ENCODE results near the gene ROCK2. TPM values are rescaled to one million over a fixed set of nuclear protein-coding genes. Genes with fewer than 3 reads are reported as not detected.

Gene ROCK2
- polyA plus RNA-seq, 1 donor (not counting 4 experiments of a cell fraction or from before 2014, with no cell fraction given), result 12.6 TPM

GRCh38 chr2:11281186-11281585 is 63.2 kb downstream of the ROCK2 start:
- peaks cover 5 to 6% of the 10 kb centered on the region in 2 experiments for H3K36me3 ChIP-seq (ENCODE audit: control insufficient read depth in 2 of 2, extremely low read depth in 1 of 2, insufficient read depth in 2 of 2, low read length in 2 of 2)
- no peak overlapping the region for H3K27ac ChIP-seq (ENCODE audit: control insufficient read depth, insufficient read depth, low read length)
- dilution Hi-C loops (cut with MboI; ENCODE audit: extremely low pct_ligation_motif_present, low sequenced_read_pairs), result no loop called here
- no peak for FAIRE-seq
- no peaks in the 10 kb centered on the region for H3K9me1 ChIP-seq (ENCODE audit: control insufficient read depth, extremely low read depth, insufficient read depth, low read length)
- no peaks in the 10 kb centered on the region for H3K4me1 ChIP-seq (ENCODE audit: control insufficient read depth, extremely low read depth, insufficient read depth, low read length)
- no peak overlapping the region for H2AFZ ChIP-seq (ENCODE audit: control insufficient read depth, low read length)
- no peaks in the 10 kb centered on the region for H4K20me1 ChIP-seq (ENCODE audit: control insufficient read depth, extremely low read depth, insufficient read depth, low read length)
- H3K4me2 ChIP-seq (ENCODE audit: control insufficient read depth, extremely low read depth, insufficient read depth, low read depth, low read length), result no peak overlapping the region
- no peaks in the 10 kb centered on the region for H3K9me3 ChIP-seq (ENCODE audit: control insufficient read depth, low read depth, low read length)
- DNase-seq (ENCODE audit: low read depth, low spot score), result no peak
- no peak overlapping the region for H3K4me3 ChIP-seq (ENCODE audit: control insufficient read depth in 2 of 3, extremely low read depth in 1 of 3, insufficient read depth in 2 of 3, low read depth in 1 of 3, low read length in 3 of 3)
- peaks cover 15% of the 10 kb centered on the region for H3K79me2 ChIP-seq (ENCODE audit: control insufficient read depth, insufficient read depth, low read length)
- H3K27me3 ChIP-seq (ENCODE audit: control insufficient read depth, extremely low read depth, insufficient read depth, low read length), result no peaks in the 10 kb centered on the region
- H3K9ac ChIP-seq (ENCODE audit: control insufficient read depth, extremely low read depth, insufficient read depth, low read length), result no peak overlapping the region
- TF ChIP-seq EZH2 (IDR thresholded peaks at IDR 0.05; ENCODE audit: low read length), result no peak
- TF ChIP-seq, protein P1, sequence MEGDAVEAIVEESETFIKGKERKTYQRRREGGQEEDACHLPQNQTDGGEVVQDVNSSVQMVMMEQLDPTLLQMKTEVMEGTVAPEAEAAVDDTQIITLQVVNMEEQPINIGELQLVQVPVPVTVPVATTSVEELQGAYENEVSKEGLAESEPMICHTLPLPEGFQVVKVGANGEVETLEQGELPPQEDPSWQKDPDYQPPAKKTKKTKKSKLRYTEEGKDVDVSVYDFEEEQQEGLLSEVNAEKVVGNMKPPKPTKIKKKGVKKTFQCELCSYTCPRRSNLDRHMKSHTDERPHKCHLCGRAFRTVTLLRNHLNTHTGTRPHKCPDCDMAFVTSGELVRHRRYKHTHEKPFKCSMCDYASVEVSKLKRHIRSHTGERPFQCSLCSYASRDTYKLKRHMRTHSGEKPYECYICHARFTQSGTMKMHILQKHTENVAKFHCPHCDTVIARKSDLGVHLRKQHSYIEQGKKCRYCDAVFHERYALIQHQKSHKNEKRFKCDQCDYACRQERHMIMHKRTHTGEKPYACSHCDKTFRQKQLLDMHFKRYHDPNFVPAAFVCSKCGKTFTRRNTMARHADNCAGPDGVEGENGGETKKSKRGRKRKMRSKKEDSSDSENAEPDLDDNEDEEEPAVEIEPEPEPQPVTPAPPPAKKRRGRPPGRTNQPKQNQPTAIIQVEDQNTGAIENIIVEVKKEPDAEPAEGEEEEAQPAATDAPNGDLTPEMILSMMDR (optimal IDR thresholded peaks at IDR 0.05 in 1 of 3, IDR thresholded peaks at IDR 0.05 in 1 of 3, conservative IDR thresholded peaks at IDR 0.05 in 1 of 3; ENCODE audit: extremely low read depth in 1 of 3, insufficient read depth in 2 of 3, low read length in 3 of 3), result no peak

DNA sequence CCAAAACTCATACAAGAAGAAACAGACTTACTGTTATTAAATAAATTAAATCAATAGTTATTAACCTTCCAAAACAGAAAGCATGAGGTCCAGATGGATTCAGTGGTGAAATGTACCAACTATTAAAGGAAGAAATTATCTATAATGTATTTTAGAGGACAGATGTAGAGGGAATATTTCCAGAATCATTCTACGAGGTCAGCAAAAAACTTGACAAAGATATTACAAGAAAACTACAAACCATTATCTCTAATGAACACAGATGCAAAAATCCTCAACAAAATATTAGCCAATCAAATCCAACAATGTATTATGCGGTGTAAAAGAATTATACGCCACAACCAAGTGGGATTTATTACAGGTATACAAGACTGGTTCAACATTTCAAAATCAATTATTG is 63.7 kb downstream of the ROCK2 start:
- no peak overlapping the region for H3K9ac ChIP-seq (ENCODE audit: control insufficient read depth, extremely low read depth, insufficient read depth, low read length)
- no peak overlapping the region for H3K4me2 ChIP-seq (ENCODE audit: control insufficient read depth, extremely low read depth, insufficient read depth, low read depth, low read length)
- no peak for TF ChIP-seq EZH2 (IDR thresholded peaks at IDR 0.05; ENCODE audit: low read length)
- TF ChIP-seq, protein P1 (optimal IDR thresholded peaks at IDR 0.05 in 1 of 3, IDR thresholded peaks at IDR 0.05 in 1 of 3, conservative IDR thresholded peaks at IDR 0.05 in 1 of 3; ENCODE audit: extremely low read depth in 1 of 3, insufficient read depth in 2 of 3, low read length in 3 of 3), result no peak
- no peak overlapping the region for H3K27ac ChIP-seq (ENCODE audit: control insufficient read depth, insufficient read depth, low read length)
- no peak overlapping the region for H3K4me3 ChIP-seq (ENCODE audit: control insufficient read depth in 2 of 3, extremely low read depth in 1 of 3, insufficient read depth in 2 of 3, low read depth in 1 of 3, low read length in 3 of 3)
- H3K79me2 ChIP-seq (ENCODE audit: control insufficient read depth, insufficient read depth, low read length), result peaks cover 15% of the 10 kb centered on the region
- H3K27me3 ChIP-seq (ENCODE audit: control insufficient read depth, extremely low read depth, insufficient read depth, low read length), result no peaks in the 10 kb centered on the region
- dilution Hi-C loops (cut with MboI; ENCODE audit: extremely low pct_ligation_motif_present, low sequenced_read_pairs), result no loop called here
- H3K4me1 ChIP-seq (ENCODE audit: control insufficient read depth, extremely low read depth, insufficient read depth, low read length), result no peaks in the 10 kb centered on the region
- H3K9me3 ChIP-seq (ENCODE audit: control insufficient read depth, low read depth, low read length), result no peaks in the 10 kb centered on the region
- DNase-seq (ENCODE audit: low read depth, low spot score), result no peak
- no peaks in the 10 kb centered on the region for H3K9me1 ChIP-seq (ENCODE audit: control insufficient read depth, extremely low read depth, insufficient read depth, low read length)
- H3K36me3 ChIP-seq (ENCODE audit: control insufficient read depth in 2 of 2, extremely low read depth in 1 of 2, insufficient read depth in 2 of 2, low read length in 2 of 2), result peaks cover 5 to 6% of the 10 kb centered on the region in 2 experiments
- H2AFZ ChIP-seq (ENCODE audit: control insufficient read depth, low read length), result no peak overlapping the region
- H4K20me1 ChIP-seq (ENCODE audit: control insufficient read depth, extremely low read depth, insufficient read depth, low read length), result no peaks in the 10 kb centered on the region
- no peak for FAIRE-seq
